ENCODE results near the gene GNB1. TPM values are rescaled to one million over a fixed set of nuclear protein-coding genes. Genes with fewer than 3 reads are reported as not detected.

Gene GNB1
- total RNA-seq, 1 experiment from 2014 or later: 400 TPM

GRCh38 chr1:1903224-1903623 is 12.3 kb upstream of the GNB1 start:
- H3K56ac ChIP-seq (ENCODE audit: insufficient read length, low read depth, low read length): no peak overlapping the region
- no peak overlapping the region for H2BK5ac ChIP-seq (ENCODE audit: insufficient read length, low read length)
- Mint-ChIP-seq H3K4me1 (peaks cover 8% of the 10 kb centered on the region in 2 experiments), H3K4me3 (no peak overlapping the region), H3K27me3 (ENCODE audit: low read depth) (no peaks in the 10 kb centered on the region), H3K27ac (no peak overlapping the region), H3K36me3 (ENCODE audit: insufficient read depth in 1 of 3, low read depth in 3 of 3) (no peaks in the 10 kb centered on the region), H3K9me3 (peaks cover 6% of the 10 kb centered on the region in 2 experiments; a peak in 3 of 5 replicates)
- H2AK5ac ChIP-seq (ENCODE audit: insufficient read length, low read length): no peak overlapping the region
- no peak overlapping the region for H2BK120ac ChIP-seq (ENCODE audit: low read depth, low read length, poor library complexity, severe bottlenecking)
- H3K4ac ChIP-seq (ENCODE audit: low read depth, low read length): no peak overlapping the region
- no peak overlapping the region for H3K18ac ChIP-seq (ENCODE audit: insufficient read length, low read depth, low read length)
- no peaks in the 10 kb centered on the region for H4K20me1 ChIP-seq (ENCODE audit: control insufficient read depth, insufficient read depth, insufficient read length)
- no peaks in the 10 kb centered on the region for H3K27me3 ChIP-seq (ENCODE audit: insufficient read depth, low read length)
- H3K9me3 ChIP-seq (ENCODE audit: control insufficient read depth, low read depth, low read length): no peaks in the 10 kb centered on the region
- no peak overlapping the region for H3K4me2 ChIP-seq (ENCODE audit: insufficient read depth, insufficient read length, low read length)
- no peak overlapping the region for H4K91ac ChIP-seq (ENCODE audit: insufficient read length, low read depth, low read length)
- H3K79me2 ChIP-seq (ENCODE audit: insufficient read depth, low read length): no peaks in the 10 kb centered on the region
- H2BK20ac ChIP-seq (ENCODE audit: low read depth, low read length, poor library complexity, severe bottlenecking): no peak overlapping the region
- H3K23me2 ChIP-seq (ENCODE audit: insufficient read length, low read depth, low read length, poor library complexity, severe bottlenecking): no peaks in the 10 kb centered on the region
- no peak overlapping the region for H4K5ac ChIP-seq (ENCODE audit: insufficient read length, low read depth, low read length)
- H2BK12ac ChIP-seq (ENCODE audit: insufficient read length, low read depth, low read length): no peak overlapping the region
- no peak overlapping the region for H3K23ac ChIP-seq (ENCODE audit: insufficient read length, low read depth, low read length)
- no peaks in the 10 kb centered on the region for H3K4me1 ChIP-seq (ENCODE audit: insufficient read depth, low read length)
- no peak for TF ChIP-seq CTCF (conservative IDR thresholded peaks at IDR 0.05)
- no peak overlapping the region for H2AFZ ChIP-seq (ENCODE audit: low read length)
- DNase-seq: no peak
- H3T11ph ChIP-seq (ENCODE audit: low read length): no peak overlapping the region
- H3K27ac ChIP-seq (ENCODE audit: insufficient read length, low read depth, low read length): no peak overlapping the region
- no CpG with 5 or more reads among the region's 12 CpGs for WGBS (ENCODE audit: extremely low coverage, insufficient read length, low lambda C conversion rate)
- no peak overlapping the region for H2BK15ac ChIP-seq (ENCODE audit: low read depth, low read length)
- H3K9ac ChIP-seq (ENCODE audit: extremely low read depth, insufficient read length, low read length): no peak overlapping the region
- H3K79me1 ChIP-seq (ENCODE audit: insufficient read depth, low read depth, low read length, poor library complexity, severe bottlenecking): no peaks in the 10 kb centered on the region
- H3K14ac ChIP-seq (ENCODE audit: insufficient read depth, low read length): no peak overlapping the region
- no peak overlapping the region for H4K8ac ChIP-seq (replicated peaks; ENCODE audit: insufficient read length, low read depth, low read length)

Measured in H9 (cell line).